ENCODE data around the gene HOXD9.
A peak's percentile ranks its signal among the peaks of the same experiment; 100 is the strongest.

The HOXD9 gene

DNA sequence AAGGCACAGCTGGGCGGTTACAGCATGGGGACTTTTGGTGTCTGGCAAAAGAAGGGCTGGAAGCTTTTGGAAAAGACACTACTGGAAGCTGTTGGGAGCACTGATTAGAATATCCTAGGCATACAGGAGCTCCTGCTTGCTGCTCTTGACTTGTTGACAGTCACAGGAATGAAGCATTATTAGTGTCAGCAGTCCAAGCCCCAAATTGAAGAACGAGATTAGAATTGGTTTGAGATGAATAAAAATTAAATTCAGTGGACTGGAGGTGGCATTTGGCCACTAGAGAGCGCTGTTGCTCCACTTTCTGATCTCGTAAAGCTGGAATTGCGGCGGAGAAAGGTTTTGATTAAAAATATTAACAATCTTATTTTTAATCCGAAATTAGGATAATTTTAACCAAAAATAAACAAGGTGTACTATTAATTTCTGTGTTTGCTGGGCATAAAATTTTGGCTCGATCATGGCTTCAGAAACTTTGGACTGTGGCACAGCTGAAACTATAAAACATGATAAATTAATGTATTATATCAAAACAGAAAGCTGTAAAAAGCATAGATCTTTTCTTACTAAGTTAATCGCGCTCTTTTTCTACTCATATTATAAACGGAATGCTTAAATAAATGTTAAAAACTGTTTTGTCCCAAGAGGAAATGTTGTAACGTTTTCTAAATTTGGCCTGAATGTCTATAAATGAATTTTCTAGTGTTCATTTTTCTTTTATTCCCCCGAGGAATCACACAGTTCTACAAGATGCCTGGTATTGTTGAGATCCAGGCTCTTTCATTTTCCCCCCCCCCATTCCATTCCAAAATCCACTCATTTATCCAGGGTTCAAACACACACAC is 4.6 kb downstream of the HOXD9 start:
- peak; percentile 25 for DNase-seq

DNA sequence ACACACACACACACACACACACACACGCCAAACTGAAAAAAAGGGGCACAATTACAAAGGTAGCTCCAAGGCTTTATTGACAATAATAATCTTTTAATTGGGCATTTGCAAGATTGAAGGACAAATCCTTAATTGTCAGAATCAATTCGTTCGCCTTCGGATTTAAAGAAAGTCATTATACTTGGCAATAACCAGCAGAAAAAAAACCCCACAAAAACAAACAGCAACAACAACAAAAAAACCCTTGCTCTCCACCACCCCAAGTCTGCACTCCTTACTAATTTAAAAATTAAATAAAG is 5.2 kb downstream of the HOXD9 start:
- no peak for DNase-seq

DNA sequence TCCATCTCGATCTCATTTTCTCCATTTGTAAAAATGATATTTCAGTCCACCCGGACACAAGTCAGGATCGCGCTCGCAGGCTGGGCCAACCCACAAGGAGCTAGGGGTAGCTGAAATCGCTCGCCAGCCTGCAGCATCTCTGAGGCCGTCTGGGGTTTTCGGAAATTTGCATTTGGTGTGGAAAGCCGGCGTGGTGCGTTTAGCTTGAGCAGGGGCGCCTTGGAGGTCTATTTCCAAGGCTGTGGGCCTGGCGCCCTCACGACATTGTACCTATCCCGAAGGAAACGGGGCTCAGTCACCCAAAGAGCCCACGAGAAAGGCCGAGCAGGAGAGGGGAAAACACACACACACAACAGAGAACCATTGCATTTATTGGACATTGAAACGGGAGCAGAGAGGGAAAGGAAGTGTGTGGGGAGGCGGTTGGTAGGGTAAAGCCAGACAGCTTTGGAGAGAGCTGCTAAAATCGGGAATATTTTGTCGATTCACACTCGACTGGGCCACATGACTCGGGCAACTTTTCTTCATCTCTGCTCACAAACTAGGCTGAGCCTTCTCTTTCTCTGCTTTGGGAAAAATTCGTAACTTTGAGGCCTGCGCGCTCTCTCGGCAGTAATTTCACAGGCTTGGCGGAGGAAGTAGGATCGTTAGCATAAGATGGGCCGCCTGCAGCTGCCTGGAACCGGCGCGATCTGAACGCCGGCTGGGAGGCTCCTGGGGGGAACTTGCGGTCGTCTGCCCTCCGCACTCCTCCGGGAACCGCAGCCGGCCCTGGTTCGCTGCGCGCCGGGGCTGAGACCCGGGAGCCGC is 5.9 kb downstream of the HOXD9 start:
- no peak for DNase-seq

DNA sequence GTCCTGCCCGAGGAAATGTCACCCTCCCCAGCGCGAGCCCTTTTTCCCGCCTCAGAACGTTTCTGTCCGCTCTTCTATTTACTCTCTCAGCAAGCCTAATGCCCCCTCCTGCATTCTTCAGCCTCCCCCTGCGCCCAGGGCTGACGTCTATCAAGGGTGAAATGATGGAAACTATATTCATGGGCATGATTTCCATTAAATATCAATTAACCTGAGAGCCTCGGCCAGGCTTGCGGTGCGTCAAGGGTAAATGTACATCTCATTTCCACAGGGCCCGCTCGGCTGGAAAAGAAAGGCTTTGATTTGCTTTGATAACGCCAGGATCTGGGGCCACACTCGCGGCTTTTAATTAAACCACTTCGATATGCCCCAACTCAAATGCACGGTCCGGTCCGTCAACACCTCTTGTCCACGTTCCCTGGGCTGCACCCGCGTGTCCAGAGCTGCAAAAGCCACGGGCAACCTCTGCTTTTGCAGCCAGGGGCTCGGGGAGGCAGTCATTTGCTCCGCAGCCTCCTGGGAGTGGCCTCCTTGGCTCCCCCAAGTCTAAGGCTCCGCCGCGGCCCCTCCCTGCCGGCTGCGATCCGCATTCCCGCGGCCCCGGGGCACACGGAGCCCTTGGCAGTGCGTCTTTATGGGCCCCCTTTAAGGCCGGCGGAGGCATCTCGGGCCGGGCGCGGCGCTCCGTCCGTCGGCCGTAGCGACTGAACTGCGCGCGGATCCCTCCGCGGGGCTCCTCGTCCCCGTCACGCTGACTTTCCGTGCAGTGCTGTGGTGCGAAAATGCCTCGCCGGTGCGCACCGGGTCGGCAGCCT is 6.7 kb downstream of the HOXD9 start, which contains the start of gene HOXD8:
Gene HOXD8, plus strand, starts transcription at position 724 of the 815 bp plus-strand sequence. CDS start 662 bp downstream, outside the sequence.
- DNase-seq: peak; percentile 39

DNA sequence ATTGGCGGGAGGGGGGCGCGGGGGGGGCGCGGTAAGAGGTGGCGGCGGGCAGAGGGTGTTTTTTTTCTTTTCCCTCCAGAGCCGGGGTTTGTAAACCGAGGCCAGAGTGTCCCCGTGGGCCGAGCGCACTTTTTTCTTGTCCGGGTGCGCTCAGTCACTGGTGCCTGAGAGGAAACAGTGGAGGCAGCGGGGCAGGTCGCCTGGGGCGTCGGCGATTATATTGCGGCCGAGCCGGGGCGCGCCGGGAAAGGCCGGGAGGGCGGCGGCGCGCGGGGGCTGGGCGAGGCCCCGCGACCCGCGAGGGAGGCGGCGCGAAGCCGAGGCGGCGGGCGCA is 7.3 kb downstream of the HOXD9 start:
- DNase-seq: no peak

DNA sequence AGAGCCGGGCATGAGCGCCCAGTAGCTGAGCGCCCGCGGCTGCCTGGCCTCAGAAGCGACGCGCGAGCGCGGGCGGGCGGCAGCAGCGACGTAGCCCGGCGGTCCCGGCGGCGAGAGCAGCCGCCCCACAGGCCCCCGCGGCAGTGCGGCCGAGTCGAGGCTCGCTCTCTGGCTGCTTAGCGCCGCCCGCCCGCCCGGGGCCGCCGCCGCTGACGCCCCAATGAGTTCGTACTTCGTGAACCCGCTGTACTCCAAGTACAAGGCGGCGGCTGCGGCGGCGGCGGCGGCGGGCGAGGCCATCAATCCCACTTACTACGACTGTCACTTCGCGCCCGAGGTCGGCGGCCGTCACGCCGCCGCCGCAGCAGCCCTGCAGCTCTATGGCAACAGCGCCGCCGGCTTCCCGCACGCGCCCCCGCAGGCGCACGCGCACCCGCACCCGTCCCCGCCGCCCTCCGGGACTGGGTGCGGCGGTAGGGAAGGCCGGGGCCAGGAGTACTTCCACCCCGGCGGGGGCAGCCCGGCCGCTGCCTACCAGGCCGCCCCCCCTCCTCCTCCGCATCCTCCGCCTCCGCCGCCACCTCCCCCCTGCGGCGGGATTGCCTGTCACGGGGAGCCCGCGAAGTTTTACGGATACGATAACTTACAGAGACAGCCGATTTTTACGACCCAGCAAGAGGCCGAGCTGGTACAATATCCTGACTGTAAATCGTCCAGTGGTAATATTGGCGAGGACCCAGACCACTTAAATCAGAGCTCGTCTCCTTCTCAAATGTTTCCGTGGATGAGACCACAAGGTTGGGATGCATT is 7.8 kb downstream of the HOXD9 start:
- no peak for DNase-seq

DNA sequence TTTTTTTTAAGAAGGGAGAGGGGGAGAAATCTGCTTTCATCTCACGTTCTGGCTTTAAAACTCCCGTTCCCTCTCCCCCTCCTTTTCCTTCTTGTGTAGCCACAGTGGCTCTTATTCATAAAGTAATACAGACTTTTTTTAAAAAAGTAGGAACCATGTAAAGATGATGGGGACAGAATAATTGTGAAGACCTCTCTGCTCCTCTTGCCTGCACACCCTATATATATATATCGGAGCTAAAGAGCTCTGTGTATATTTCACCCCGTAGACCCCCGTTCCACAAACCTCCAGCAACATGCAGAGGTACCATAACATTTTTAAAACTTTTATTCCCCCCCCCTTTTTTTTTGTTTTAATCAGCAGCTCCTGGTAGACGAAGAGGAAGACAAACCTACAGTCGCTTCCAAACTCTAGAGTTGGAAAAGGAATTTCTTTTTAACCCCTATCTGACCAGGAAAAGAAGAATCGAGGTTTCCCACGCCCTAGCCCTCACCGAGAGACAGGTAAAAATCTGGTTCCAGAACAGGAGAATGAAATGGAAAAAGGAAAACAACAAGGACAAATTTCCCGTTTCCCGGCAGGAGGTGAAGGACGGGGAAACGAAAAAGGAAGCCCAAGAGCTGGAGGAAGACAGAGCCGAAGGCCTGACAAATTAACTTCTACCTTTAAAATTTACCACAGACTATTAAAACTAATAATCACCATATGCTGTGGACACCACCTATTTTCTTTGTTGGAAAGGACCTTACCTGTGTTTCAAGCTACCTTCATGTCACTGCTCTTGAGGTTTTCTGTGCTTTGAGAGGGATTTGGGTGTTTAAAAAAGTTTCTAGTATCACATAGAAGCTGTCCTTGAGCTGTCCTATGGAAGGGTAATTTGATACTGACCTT is 8.7 kb downstream of the HOXD9 start:
- no peak for DNase-seq

DNA sequence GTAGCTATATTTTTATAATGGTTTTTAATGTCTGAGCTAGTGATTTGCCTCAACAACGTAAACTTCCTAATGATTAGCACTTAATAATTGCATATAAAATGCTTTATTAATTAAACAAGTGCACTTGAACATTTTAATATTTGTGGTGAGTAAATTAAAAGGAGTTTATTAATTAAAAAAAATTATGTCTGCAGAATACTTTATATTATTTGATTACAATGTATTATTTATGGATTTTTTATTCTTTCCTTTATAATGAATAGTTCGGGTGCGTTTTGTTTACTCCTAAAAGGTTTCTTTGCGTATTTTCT is 9.3 kb downstream of the HOXD9 start:
- no peak for DNase-seq

DNA sequence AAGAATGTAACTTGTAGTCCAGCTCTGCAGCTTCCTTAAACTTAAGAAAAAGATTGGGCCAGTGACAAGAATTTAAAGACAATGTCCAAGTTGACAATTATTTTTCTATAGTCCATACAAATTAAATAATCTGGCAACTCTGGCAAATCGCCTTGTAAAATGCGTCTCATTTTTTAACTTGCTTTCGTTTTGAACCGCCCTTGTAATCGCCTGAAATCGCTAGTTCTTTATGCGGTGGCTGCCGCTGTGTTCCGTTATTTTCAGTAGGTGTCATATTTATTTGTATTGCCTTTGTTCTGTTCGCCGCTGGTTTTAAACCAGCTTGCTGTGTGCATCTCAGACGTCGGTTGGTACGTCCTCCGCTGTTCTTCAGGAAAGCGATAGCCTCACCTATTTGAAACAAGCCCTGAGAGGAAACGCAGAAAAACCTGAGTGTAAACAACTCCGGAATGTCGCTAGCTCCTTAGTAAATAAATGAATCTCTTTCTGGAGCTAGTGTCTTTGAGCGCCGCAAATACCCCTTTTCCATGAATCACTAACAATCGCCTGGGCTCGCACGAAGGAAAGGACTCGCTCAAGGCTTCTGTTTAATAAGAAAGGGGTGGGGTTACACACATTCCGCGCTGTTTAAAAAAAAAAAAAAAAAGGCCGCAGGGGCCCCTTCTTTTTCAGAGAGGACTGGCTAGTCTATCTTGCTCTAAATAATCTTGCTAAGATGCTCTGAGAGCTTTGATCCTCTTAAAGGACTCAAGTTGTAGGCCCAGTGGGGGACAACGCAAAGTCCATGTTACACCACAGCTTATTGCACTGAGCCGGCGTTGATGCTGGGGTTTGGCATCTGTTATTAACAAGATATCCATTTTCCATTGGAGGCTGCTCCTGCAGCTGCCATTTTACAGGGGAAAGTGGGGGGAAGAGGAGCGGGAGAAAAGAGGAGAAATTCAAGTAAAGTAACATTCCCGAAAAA is 10.0 kb downstream of the HOXD9 start:
- DNase-seq: no peak

DNA sequence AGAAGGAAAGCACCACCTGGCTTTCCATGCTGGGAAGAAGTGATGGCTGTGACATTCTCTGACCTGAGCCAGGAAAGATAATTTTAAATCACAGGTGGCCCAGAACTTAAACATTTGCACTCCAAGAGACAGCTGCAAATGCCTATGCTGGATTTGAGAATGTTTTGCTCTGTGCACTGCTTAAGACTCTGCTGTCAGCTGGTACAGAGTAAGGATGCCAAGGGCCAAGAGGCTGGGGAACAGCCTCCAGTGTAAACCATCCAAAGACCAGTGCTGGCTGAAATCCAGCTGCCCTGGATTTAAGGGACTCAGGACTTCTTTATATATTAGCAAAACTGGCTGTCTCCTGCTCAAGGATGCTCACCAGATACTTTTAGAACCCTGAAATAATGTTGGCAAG is 10.9 kb downstream of the HOXD9 start:
- no peak for DNase-seq

DNA sequence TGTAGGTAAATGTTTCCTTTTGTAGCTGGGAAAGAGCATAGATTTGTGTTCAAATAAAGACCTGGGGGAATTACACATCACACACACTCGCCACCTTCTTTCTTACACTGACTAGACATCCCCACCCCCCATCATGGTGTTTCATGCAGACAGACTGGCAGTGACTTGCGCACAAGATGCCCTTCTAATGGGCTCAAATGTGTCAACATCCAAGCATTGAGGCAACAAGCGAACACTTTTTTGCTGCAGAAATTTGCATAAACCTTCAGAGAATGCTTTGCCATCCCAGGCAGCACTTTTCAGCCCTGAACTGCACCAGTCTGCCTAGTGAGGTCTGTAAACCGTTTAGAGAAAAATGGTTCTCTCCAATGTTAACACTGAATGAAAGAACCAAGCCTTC is 11.5 kb downstream of the HOXD9 start:
- no peak for DNase-seq

DNA sequence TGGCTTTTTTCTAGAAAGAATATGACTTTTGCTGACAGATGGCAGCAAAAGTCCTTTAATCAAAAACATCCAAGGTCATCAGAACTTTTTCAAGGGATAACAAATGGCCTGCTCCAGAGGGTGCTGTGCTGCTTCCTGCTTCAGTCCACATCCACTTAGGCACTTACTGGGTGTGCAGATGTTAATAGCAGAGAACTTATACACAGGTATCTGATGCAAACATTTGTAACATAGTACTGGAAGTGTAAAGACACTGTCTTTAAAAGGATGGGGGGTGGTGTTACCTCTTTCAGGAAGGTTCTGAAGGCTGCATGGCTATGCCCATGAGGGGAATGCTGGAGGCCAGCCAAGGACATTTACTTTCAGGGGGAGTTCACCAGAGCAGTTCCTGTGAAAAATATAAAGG is 12.5 kb downstream of the HOXD9 start:
- DNase-seq: no peak

DNA sequence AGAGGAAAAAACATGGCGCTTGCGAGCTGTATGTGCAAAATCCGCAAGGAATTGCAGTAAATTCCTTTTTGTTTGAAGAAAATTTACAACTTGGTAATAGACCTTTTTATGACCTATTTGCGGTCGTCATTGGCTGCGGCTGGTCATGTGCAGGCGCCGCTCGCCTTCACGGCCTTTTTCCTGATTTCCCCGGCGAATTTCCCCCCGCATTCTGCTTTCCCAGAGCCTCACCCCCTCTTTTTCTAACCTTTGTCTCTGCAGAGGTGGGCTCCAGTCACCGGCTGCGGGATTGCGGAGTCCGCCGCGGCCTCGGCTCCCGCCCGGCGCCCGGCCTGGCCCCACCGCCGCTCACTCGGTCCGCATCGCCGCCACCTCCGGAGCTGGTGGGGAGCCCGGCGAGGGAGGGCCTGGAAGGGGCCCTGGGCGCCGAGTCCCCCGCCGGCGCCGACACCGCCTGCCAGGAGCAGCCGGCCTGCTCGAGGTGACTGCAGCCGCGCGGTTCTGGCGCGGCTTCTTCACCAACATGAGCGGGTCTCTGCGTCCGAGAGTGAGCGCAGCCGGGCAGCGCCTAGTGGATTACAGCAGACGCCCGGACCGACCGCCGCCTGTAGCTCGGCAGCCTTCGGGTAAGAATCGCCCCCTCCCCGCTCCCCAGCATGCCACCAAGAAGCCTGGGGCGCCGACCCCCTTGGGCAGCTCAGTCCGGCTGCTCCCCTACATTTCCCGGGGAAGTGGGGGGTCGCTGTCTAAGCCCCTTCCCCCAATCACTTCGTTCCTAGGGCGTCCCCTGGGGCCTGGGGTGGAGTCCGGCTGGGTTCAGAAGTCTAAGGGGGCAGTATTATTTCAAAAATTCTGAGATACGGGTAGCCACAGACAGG is 14.1 kb downstream of the HOXD9 start:
- DNase-seq: no peak

DNA sequence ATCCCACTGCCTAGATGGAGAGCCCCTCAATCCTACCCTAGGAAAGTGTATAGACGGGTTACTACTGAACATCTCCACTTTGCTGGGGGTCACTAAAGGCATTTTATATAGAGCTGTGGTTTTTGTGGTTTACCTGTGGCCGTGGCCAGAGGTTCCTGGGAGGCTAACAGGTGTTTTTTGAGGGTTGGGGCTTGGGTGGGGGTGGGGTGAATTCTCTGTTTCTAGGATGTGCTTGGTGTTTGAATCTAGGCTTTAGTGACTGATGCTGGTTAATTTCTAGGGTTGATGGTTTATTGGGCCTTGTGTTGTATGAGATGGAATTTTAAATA is 14.7 kb downstream of the HOXD9 start:
- no peak for DNase-seq

DNA sequence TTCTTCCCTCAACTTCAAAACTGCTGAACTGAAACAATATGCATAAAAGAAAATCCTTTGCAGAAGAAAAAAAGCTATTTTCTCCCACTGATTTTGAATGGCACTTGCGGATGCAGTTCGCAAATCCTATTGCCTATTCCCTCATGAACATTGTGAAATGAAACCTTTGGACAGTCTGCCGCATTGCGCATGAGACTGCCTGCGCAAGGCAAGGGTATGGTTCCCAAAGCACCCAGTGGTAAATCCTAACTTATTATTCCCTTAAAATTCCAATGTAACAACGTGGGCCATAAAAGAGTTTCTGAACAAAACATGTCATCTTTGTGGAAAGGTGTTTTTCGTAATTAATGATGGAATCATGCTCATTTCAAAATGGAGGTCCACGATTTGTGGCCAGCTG is 15.4 kb downstream of the HOXD9 start:
- no peak for DNase-seq

DNA sequence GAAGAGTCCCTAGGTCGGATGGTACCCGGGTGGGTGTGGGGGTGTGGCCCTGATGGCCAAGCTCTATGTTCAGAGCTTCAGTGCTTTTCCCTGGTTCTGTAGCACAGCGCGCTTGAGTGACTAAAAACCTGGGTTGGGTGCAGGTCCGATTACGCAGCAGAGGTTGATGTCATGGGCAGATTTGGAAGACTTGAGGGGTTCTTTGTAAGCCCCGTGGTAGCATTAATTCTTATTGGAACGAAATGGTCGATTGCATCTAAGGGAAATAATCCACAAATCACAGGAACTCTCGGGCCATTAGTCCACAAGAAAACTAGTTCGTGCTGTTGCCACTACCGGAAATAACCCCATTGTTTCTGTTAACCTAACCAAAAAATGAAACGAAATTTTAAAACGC is 16.0 kb downstream of the HOXD9 start:
- no peak for DNase-seq

DNA sequence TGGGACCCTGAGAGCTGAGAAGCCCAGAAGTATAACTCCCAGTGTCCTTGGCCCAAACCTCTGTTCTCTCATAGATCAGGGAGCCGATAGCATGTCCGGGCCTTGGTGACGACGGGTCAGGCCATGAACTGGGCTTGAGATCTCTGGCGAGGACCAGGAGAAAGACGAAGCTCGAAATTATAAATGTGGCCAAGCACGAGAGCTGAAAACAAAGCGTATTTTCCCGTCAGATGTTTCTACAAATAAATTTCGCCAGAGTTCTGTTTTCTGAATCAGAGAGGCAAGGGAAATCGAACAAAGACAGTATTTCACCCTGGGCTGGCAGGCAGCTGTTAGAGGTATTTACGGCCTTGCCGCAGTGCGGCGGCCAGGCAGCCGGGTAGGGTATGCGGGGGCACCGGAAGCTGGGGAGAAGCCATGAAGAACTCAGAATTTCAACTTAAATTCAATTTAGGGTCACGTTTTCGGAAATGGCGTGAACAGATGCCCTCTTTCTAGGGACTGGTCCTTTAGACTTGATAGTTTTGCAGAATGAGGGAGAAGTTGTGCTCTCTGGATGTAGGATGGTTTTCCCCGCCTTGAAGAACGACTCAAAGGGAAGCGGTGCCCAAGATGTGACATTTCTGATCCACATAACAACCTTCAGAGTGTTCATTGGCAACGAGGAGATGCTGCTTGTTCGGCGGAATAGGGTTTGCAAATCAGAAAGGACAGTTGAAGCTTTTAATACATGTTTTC is 16.6 kb downstream of the HOXD9 start:
- DNase-seq: no peak

DNA sequence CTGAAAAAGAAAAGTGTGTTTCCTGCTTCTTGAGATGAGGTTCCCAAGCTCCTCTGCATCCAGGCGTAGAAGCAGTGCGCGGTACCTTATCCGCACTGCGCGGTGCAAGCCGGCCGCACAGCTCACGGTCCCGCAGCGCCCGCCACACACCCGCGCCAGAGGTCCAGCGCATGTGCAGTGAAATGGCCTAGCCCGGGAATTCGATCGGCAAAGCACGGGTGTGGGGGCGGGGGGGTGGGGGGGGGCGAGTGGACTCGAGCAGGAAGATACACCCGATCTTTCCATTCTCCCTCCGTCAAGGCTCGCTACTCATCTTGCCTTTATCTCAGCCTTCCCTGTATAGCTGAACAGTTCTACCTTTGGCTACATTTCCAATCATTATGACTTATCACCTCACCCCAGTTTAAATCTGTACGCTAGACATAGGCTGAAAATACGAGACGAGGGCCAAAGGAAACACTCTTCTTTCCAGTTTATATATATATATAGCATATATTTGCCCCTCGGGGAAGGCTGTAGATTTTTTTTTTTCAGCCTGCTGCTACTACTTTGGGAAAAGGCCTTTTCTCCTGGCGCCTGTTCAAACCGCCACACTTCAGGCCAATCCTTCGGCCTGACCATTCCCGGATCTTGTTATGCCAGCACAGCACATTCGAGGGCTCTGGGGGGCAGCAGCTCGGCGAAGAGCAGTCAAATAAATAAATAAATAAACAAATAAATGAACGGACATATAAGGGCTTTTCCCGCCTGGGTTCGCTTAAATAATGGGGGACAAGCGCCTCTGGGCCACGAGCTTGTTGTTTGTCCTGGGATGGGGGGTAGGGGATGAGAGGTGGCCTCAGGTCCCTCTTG is 17.4 kb downstream of the HOXD9 start:
- no peak for DNase-seq
